ENCODE measurements around the gene PDAP1. TPM values are rescaled to one million over a fixed set of nuclear protein-coding genes. Genes with fewer than 3 reads are reported as not detected.

Gene PDAP1
- total and polyA plus RNA-seq, 2 of the 4 experiments (the other 2 are of a cell fraction): 40.3 to 193 TPM

GRCh38 chr7:99387912-99388311 is 20.5 kb downstream of the PDAP1 start:
- Histone ChIP-seq H3K9me1 (ENCODE audit: insufficient read depth, low read length) (no peaks in the 10 kb centered on the region; the same call in 1 of the 2 replicates), H2AK5ac (ENCODE audit: low read depth, low read length) (no peak overlapping the region), H3K27me3 (ENCODE audit: control insufficient read depth, insufficient read depth, low read length) (no peaks in the 10 kb centered on the region), H3K79me1 (ENCODE audit: low read depth in 1 of 2, low read length in 2 of 2) (peaks cover 20 to 57% of the 10 kb centered on the region in 2 experiments), H4K91ac (ENCODE audit: insufficient read depth, low read depth, low read length) (no peak overlapping the region), H2BK15ac (ENCODE audit: low read depth, low read length) (no peak overlapping the region), H3K23ac (ENCODE audit: low read depth, low read length) (no peak overlapping the region), H3K9me3 (ENCODE audit: control insufficient read depth, insufficient read depth, low read length) (no peaks in the 10 kb centered on the region), H3K4ac (ENCODE audit: low read depth, low read length) (no peak overlapping the region), H2AK9ac (replicated peaks; ENCODE audit: low read depth, low read length, poor library complexity) (no peak overlapping the region), H2BK5ac (ENCODE audit: low read depth, low read length, poor library complexity, severe bottlenecking) (no peak overlapping the region), H3K9ac (ENCODE audit: low read depth, low read length) (no peak overlapping the region), H4K5ac (ENCODE audit: low read depth, low read length) (no peak overlapping the region), H3K14ac (replicated peaks; ENCODE audit: low read depth, low read length) (no peak overlapping the region), H2BK20ac (ENCODE audit: low read depth, low read length) (no peak overlapping the region), H2BK120ac (ENCODE audit: low read depth, low read length) (no peak overlapping the region), H3K36me3 (ENCODE audit: control insufficient read depth, insufficient read depth, low read length) (peaks cover 39% of the 10 kb centered on the region), H4K8ac (ENCODE audit: low read depth in 2 of 2, low read length in 2 of 2) (no peak overlapping the region), H3K18ac (ENCODE audit: low read depth, low read length) (no peak overlapping the region), H3K4me2 (ENCODE audit: low read depth, low read length) (no peak overlapping the region), H3K4me3 (ENCODE audit: insufficient read depth, low read depth, low read length) (no peak overlapping the region), H4K20me1 (ENCODE audit: insufficient read depth, low read length) (peaks cover 38% of the 10 kb centered on the region), H3K27ac (ENCODE audit: insufficient read depth, low read length) (no peak overlapping the region), H2AFZ (replicated peaks; ENCODE audit: low read length, poor library complexity) (no peak overlapping the region), H3K56ac (ENCODE audit: extremely low read depth, insufficient read depth, low read length) (no peak overlapping the region), H3K4me1 (ENCODE audit: control insufficient read depth, insufficient read depth, low read length) (peaks cover 4% of the 10 kb centered on the region)
- CTCF ChIA-PET: no interaction called here
- POLR2A ChIA-PET (ENCODE audit: unreplicated experiment): no interaction called here
- no TSS peak for BruUV-seq (replicated peaks)
- dilution Hi-C loops (cut with HindIII; ENCODE audit: low sequenced_read_pairs, unreplicated experiment): no loop called here
- TF ChIP-seq USF2 (IDR thresholded peaks at IDR 0.05; ENCODE audit: low read depth, low read length) (no peak), SMC3 (IDR thresholded peaks at IDR 0.05; ENCODE audit: low read depth, low read length) (no peak), MXI1 (IDR thresholded peaks at IDR 0.05; ENCODE audit: borderline replicate concordance, low read depth, low read length) (no peak), NFE2L2 (IDR thresholded peaks at IDR 0.05; ENCODE audit: low read depth, low read length) (no peak), CTCF (conservative IDR thresholded peaks at IDR 0.05; ENCODE audit: low read depth, low read length) (no peak), MAZ (IDR thresholded peaks at IDR 0.05; ENCODE audit: borderline replicate concordance, low read depth, low read length) (no peak), RFX5 (IDR thresholded peaks at IDR 0.05; ENCODE audit: low read depth, low read length) (no peak), ELK1 (IDR thresholded peaks at IDR 0.05; ENCODE audit: borderline replicate concordance, low read depth, low read length) (no peak), MAFK (IDR thresholded peaks at IDR 0.05; ENCODE audit: low read depth, low read length) (no peak), RAD21 (IDR thresholded peaks at IDR 0.05; ENCODE audit: low read length) (no peak), CHD1 (IDR thresholded peaks at IDR 0.05; ENCODE audit: low read depth, low read length) (no peak), BHLHE40 (IDR thresholded peaks at IDR 0.05; ENCODE audit: low read depth, low read length) (no peak), RCOR1 (IDR thresholded peaks at IDR 0.05; ENCODE audit: insufficient replicate concordance, low read length) (no peak), CEBPB (IDR thresholded peaks at IDR 0.05; ENCODE audit: low read depth, low read length) (no peak), POLR2A (IDR thresholded peaks at IDR 0.05; ENCODE audit: low read depth, low read length) (no peak), FOS (IDR thresholded peaks at IDR 0.05; ENCODE audit: low read depth, low read length) (no peak)
- DNase-seq: no peak
- intact Hi-C loops (cut with micrococcal nuclease): no loop called here
- WGBS, 2 experiments (ENCODE audit: extremely low coverage in 2 of 2, insufficient read length in 1 of 2): 98% methylated on average over 15 of the region's 20 CpGs; no CpG with 5 or more reads in 1 of the 2 experiments
- in situ Hi-C loops (cut with MboI; ENCODE audit: low sequenced_read_pairs): no loop called here
- ATAC-seq (ENCODE audit: low read depth): no peak

Data from IMR-90 (cell line).